ENCODE data around the gene ADSL.

GRCh38 chr22:40324468-40325305, 21.6 kb upstream of the ADSL start:
- no peak for TF ChIP-seq CTCF (IDR thresholded peaks at IDR 0.05)
- TF ChIP-seq POLR2A (IDR thresholded peaks at IDR 0.05), result no peak

Measured in right lobe of liver (tissue), 4 donors.